Endodermal cell (in vitro differentiated cells): ENCODE measurements around the gene GSC2. TPM values are rescaled to one million over a fixed set of nuclear protein-coding genes. Genes with fewer than 3 reads are reported as not detected.

Experiments used
- DNase-seq: peaks from one replicate; pipeline ENCODE4 v3.0.0-alpha.2; 2017
- H3K27ac ChIP-seq: 2 replicates; pipeline ENCODE4 v1.5.1; 2013; ENCODE audit warnings: mild to moderate bottlenecking, low read depth, low read length, moderate library complexity
- H3K27me3 ChIP-seq: 2 replicates; pipeline ENCODE4 v1.6.1; 2013; ENCODE audit warnings: mild to moderate bottlenecking, low read length, moderate library complexity; ENCODE audit not compliant: insufficient read depth, control insufficient read depth, poor library complexity, severe bottlenecking
- H3K36me3 ChIP-seq: 2 replicates; pipeline ENCODE4 v1.7.0; 2013; ENCODE audit warnings: mild to moderate bottlenecking, low read length, moderate library complexity; ENCODE audit not compliant: control insufficient read depth, insufficient read depth
- H3K4me1 ChIP-seq: one replicate; pipeline ENCODE4 v1.7.0; 2013; ENCODE audit warnings: low read length; ENCODE audit not compliant: control insufficient read depth, insufficient read depth
- H3K4me3 ChIP-seq: 2 replicates; pipeline ENCODE4 v1.5.1; 2013; ENCODE audit warnings: mild to moderate bottlenecking, low read length, moderate library complexity
- H3K9ac ChIP-seq: 2 replicates; pipeline ENCODE4 v1.6.1; 2013; ENCODE audit warnings: mild to moderate bottlenecking, low read length, moderate library complexity; ENCODE audit not compliant: poor library complexity, severe bottlenecking; ENCODE audit errors: extremely low read depth
- H3K9me3 ChIP-seq: 2 replicates; pipeline ENCODE4 v1.6.1; 2013; ENCODE audit warnings: mild to moderate bottlenecking, low read length, moderate library complexity; ENCODE audit not compliant: control insufficient read depth
- H3K27ac Mint-ChIP-seq: 2 replicates; pipeline ENCODE4 v1.8.0; 2020; ENCODE audit warnings: mixed read lengths
- H3K27me3 Mint-ChIP-seq: 2 replicates; pipeline ENCODE4 v1.8.0; 2021; ENCODE audit warnings: mild to moderate bottlenecking, mixed read lengths; ENCODE audit not compliant: insufficient read depth
- H3K36me3 Mint-ChIP-seq: 2 replicates; pipeline ENCODE4 v1.8.0; 2020; ENCODE audit warnings: low read depth, mixed read lengths
- H3K4me1 Mint-ChIP-seq: 2 replicates; pipeline ENCODE4 v1.8.0; 2020; ENCODE audit warnings: mixed read lengths
- H3K4me3 Mint-ChIP-seq: 2 replicates; pipeline ENCODE4 v1.8.0; 2020; ENCODE audit warnings: mild to moderate bottlenecking, moderate library complexity, mixed read lengths
- H3K9me3 Mint-ChIP-seq: 2 replicates; pipeline ENCODE4 v1.8.0; 2020; ENCODE audit warnings: mild to moderate bottlenecking, mixed read lengths
- WGBS, 2 experiments: methylation state at CpG; one replicate each; pipeline versions ENCODE4 v1.1.5 to v1.1.7; 2013; ENCODE audit warnings: missing lambda C conversion rate in 2 of 2, mixed read lengths in 1 of 2; ENCODE audit not compliant: insufficient coverage in 1 of 2, insufficient read length in 1 of 2; 5-methylcytosine and 5-hydroxymethylcytosine counted together
- total RNA-seq, 2 donors: library from RNA; stranded (reverse); fragmentation: NEBNext Ultra II Directional in 1 of 2; extraction: Animal tissue kit (Norgen Biotek cat#: 25700) in 1 of 2; gene quantifications; 2 replicates in 1 of 2; 3 replicates in 1 of 2; pipeline ENCODE4 v1.2.1, GENCODE V29; 2021
- TF ChIP-seq, protein P1 (sequence below): fragments of 200-600 bp; sonication (generic); conservative IDR thresholded peaks from 2 replicates; pipeline ENCODE4 v1.5.0; 2021; ENCODE audit warnings: antibody characterized with exemption, mild to moderate bottlenecking

The GSC2 gene
- total RNA-seq, 2 donors from 2014 or later, result not detected

DNA sequence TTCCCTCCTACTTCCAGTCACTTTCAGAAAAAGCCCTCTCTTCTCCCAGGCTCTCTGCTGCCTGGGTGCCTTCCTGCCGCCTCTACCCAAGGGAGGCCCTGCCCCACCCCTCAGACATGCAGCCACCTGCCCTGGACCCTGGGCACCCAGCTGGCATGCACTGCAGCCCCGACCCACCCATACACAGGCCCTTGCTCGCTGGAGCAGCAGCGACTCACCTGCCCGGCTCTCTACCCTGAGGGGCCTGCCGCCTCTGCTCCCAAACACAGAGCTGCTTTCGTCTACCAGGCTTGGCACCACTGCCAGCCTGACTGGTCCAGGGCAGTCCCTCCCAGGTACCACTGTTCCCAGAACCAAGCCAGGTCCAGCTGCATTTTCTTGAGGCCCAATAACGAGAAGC lies 20.2 kb downstream of the GSC2 start:
- Mint-ChIP-seq H3K27me3 (peaks cover 2% of the 10 kb centered on the region), H3K4me3 (no peak overlapping the region), H3K9me3 (no peaks in the 10 kb centered on the region), H3K27ac (no peak overlapping the region), H3K4me1 (no peaks in the 10 kb centered on the region), H3K36me3 (peaks cover 17% of the 10 kb centered on the region)
- no peak for DNase-seq
- 90 to 93% methylated on average over 7 to 8 of the region's 8 CpGs for WGBS, 2 experiments
- TF ChIP-seq, protein P1, sequence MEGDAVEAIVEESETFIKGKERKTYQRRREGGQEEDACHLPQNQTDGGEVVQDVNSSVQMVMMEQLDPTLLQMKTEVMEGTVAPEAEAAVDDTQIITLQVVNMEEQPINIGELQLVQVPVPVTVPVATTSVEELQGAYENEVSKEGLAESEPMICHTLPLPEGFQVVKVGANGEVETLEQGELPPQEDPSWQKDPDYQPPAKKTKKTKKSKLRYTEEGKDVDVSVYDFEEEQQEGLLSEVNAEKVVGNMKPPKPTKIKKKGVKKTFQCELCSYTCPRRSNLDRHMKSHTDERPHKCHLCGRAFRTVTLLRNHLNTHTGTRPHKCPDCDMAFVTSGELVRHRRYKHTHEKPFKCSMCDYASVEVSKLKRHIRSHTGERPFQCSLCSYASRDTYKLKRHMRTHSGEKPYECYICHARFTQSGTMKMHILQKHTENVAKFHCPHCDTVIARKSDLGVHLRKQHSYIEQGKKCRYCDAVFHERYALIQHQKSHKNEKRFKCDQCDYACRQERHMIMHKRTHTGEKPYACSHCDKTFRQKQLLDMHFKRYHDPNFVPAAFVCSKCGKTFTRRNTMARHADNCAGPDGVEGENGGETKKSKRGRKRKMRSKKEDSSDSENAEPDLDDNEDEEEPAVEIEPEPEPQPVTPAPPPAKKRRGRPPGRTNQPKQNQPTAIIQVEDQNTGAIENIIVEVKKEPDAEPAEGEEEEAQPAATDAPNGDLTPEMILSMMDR, result no peak
- no peak overlapping the region for H3K27ac ChIP-seq
- H3K4me1 ChIP-seq, result no peaks in the 10 kb centered on the region
- peaks cover 8% of the 10 kb centered on the region for H3K36me3 ChIP-seq
- H3K4me3 ChIP-seq, result no peak overlapping the region
- H3K9ac ChIP-seq, result no peak overlapping the region
- H3K9me3 ChIP-seq, result no peaks in the 10 kb centered on the region
- H3K27me3 ChIP-seq, result no peaks in the 10 kb centered on the region

DNA sequence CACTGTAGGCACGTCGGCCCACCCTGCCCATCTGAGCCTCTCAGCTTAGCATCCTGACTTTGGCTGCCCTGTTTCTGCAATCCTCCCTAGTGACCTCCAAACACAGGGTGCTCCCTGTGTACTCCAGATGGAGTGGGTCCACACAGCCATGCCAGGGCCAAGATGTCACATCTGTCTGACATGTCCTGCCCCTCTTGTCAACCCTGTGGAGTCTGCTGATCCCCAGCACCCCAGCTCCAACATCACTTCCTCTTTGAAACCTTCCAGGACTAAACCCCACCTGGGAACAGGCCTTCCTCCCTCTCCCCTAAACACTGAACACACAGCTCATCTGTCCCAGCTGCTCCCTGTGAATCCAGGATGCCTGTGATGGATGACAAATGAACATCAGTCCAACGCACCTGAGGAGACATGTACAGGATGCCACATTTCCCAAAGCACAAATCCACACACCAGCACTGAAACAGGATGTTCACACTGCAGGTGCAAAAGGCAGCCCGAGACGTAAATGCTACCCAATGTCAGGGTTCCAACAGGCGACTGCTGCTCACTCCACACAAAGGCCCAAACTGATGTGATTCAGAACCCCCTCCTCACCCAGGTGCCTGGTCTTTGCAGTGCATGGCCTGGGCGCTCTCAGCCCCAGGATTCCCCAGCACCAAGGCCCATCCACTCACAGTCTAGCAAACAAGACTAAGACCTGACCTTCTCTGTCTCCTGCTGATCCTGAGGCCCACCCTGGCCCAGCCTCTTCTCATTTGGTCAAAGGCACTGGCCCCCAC lies 21.0 kb downstream of the GSC2 start:
- DNase-seq, result no peak
- Histone ChIP-seq H3K36me3 (peaks cover 8% of the 10 kb centered on the region), H3K27ac (no peak overlapping the region), H3K4me3 (no peak overlapping the region), H3K9me3 (no peaks in the 10 kb centered on the region), H3K27me3 (no peaks in the 10 kb centered on the region), H3K9ac (no peak overlapping the region), H3K4me1 (no peaks in the 10 kb centered on the region)
- 90% methylated on average over 6 to 7 of the region's 7 CpGs for WGBS, 2 experiments
- TF ChIP-seq, protein P1, result no peak
- Mint-ChIP-seq H3K36me3 (peaks cover 14% of the 10 kb centered on the region), H3K4me3 (no peak overlapping the region), H3K27ac (no peak overlapping the region), H3K9me3 (no peaks in the 10 kb centered on the region), H3K4me1 (peaks cover 1% of the 10 kb centered on the region), H3K27me3 (peaks cover 4% of the 10 kb centered on the region)

DNA sequence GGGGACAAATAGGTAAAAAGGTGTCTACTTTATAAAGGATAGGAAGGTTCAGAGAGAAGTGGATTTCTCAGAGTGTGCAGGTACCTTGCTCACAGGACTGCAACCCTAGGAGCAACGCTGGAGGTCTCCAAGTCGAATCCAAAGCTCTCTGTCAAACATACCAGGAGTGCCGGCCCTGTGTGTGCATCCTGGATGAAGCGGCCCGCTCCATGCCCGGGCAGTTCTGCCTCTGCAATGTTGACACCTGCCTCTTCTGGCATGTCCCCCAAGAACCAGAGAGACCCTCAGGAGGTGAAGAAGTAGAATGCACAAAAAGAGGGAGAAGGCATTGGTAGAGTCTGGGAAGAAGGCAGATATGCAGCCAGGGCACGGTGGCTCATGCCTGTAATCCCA lies 22.1 kb downstream of the GSC2 start:
- Mint-ChIP-seq H3K27me3 (peaks cover 6% of the 10 kb centered on the region), H3K27ac (no peak overlapping the region), H3K4me1 (peaks cover 8% of the 10 kb centered on the region), H3K36me3 (peaks cover 12% of the 10 kb centered on the region), H3K9me3 (no peaks in the 10 kb centered on the region), H3K4me3 (no peak overlapping the region)
- Histone ChIP-seq H3K4me3 (no peak overlapping the region), H3K36me3 (no peaks in the 10 kb centered on the region), H3K27ac (no peak overlapping the region), H3K9me3 (no peaks in the 10 kb centered on the region), H3K9ac (no peak overlapping the region), H3K27me3 (no peaks in the 10 kb centered on the region), H3K4me1 (no peaks in the 10 kb centered on the region)
- TF ChIP-seq, protein P1, result no peak
- WGBS, 2 experiments, result 80 to 94% methylated on average over 2 to 7 of the region's 7 CpGs
- no peak for DNase-seq
